HG03135 (cell line): ENCODE data around the gene CUL4A.

ENCODE experiments used
- ATAC-seq: cut with Tn5 transposase; IDR thresholded peaks from one replicate; pipeline ENCODE4 v1.9.1; 2021; ENCODE audit warnings: mild to moderate bottlenecking, moderate library complexity; ENCODE audit not compliant: unreplicated experiment

The CUL4A gene

GRCh38 chr13:113207890-113208420 is 1.5 kb upstream of the CUL4A start:
- peak; percentile 6 for ATAC-seq

- peak; percentile 75 for ATAC-seq
Observed at GRCh38 chr13:113208421-113209335, 735 bp upstream of the CUL4A start, which contains the start of gene PCID2. TSS of gene PCID2 (minus strand) at chr13:113208669. CDS start at chr13:113208634, 35 bp downstream.

- ATAC-seq, result peak; percentile 40
Observed at GRCh38 chr13:113209759-113210421, 477 bp downstream of the CUL4A start.

- no peak for ATAC-seq
Observed at GRCh38 chr13:113210833-113211232, 1.4 kb downstream of the CUL4A start.

GRCh38 chr13:113211774-113212173 is 2.4 kb downstream of the CUL4A start:
- ATAC-seq, result no peak

GRCh38 chr13:113216254-113217048 is 7.0 kb downstream of the CUL4A start:
- no peak for ATAC-seq

- ATAC-seq, result no peak
Observed at GRCh38 chr13:113218586-113218985, 9.2 kb downstream of the CUL4A start.

GRCh38 chr13:113219256-113219940 is 10.0 kb downstream of the CUL4A start:
- no peak for ATAC-seq

- ATAC-seq, result no peak
Observed at GRCh38 chr13:113220141-113220598, 10.8 kb downstream of the CUL4A start.

GRCh38 chr13:113220877-113221276 is 11.5 kb downstream of the CUL4A start:
- no peak for ATAC-seq

- no peak for ATAC-seq
Observed at GRCh38 chr13:113223070-113223469, 13.7 kb downstream of the CUL4A start.

GRCh38 chr13:113224486-113224885 is 15.1 kb downstream of the CUL4A start:
- no peak for ATAC-seq

GRCh38 chr13:113225515-113225914 is 16.1 kb downstream of the CUL4A start:
- no peak for ATAC-seq

GRCh38 chr13:113226873-113227450 is 17.5 kb downstream of the CUL4A start:
- no peak for ATAC-seq

GRCh38 chr13:113229161-113229560 is 19.7 kb downstream of the CUL4A start:
- ATAC-seq, result no peak

GRCh38 chr13:113229791-113230190 is 20.4 kb downstream of the CUL4A start:
- ATAC-seq, result no peak

- no peak for ATAC-seq
Observed at GRCh38 chr13:113231306-113232207, 22.1 kb downstream of the CUL4A start.

GRCh38 chr13:113232208-113233003 is 23.0 kb downstream of the CUL4A start:
- ATAC-seq, result no peak
